K562 (cell line): ENCODE measurements around the gene ANO3. TPM values are rescaled to one million over a fixed set of nuclear protein-coding genes. Genes with fewer than 3 reads are reported as not detected.

ENCODE experiments used
- ATAC-seq: fragments of 200-7000 bp; cut with Tn5 transposase; 3 replicates; pipeline ENCODE4 v1.9.1; 2020; ENCODE audit warnings: moderate library complexity
- BruUV-seq: library from RNA; stranded (reverse); fragments of 400-500 nt; replicated peaks from 2 replicates; lab custom pipeline; 2021; lab: Mats Ljungman, UMichigan
- CTCF ChIA-PET: fragments of 300-600 bp; formaldehyde crosslinking; extraction: SDS; loops from one replicate; lab custom pipeline; 2021; ENCODE audit warnings: low intra/inter-chr PET ratio; lab: Yijun Ruan, JAX
- POLR2A ChIA-PET: fragments of 300-600, 350-650 bp; sonication (Branson Sonifier 250); formaldehyde crosslinking; extraction: SDS; loops from one replicate; lab custom pipeline; 2021; ENCODE audit warnings: antibody characterized with exemption, inconsistent platforms; lab: Yijun Ruan, JAX
- DNase-seq, 4 experiments: peaks; one replicate each; pipeline versions ENCODE4 v3.0.0 to v3.0.0-alpha.2; 2011 to 2018; ENCODE audit warnings: low spot score in 3 of 4, mixed read lengths in 3 of 4; ENCODE audit errors: extremely low read depth in 1 of 4
- FAIRE-seq: peaks from 2 replicates; lab custom pipeline; 2011; peaks lifted over from hg19 to GRCh38; lab: Jason Lieb, UNC
- H2AFZ ChIP-seq: 2 replicates; pipeline ENCODE4 v1.6.0; 2011; ENCODE audit warnings: low read depth, low read length, control low read depth, inconsistent platforms
- H3K27ac ChIP-seq: fragments of 200-600 bp; 3 replicates; pipeline ENCODE4 v1.8.0; 2011; ENCODE audit warnings: low read depth, mild to moderate bottlenecking, control low read depth, inconsistent platforms, low read length, moderate library complexity, mixed read lengths; ENCODE audit errors: extremely low read depth
- H3K27me3 ChIP-seq, 2 experiments: fragments of 300-600 bp in 1 of 2; 2 replicates in 1 of 2; 3 replicates in 1 of 2; pipeline versions ENCODE4 v1.6.0 to v1.8.0; 2011; ENCODE audit warnings: inconsistent platforms in 2 of 2, low read length in 2 of 2, mild to moderate bottlenecking in 1 of 2, mixed read lengths in 1 of 2, moderate library complexity in 1 of 2; ENCODE audit not compliant: control insufficient read depth in 2 of 2, insufficient read depth in 2 of 2
- H3K36me3 ChIP-seq: fragments of 300-600 bp; 3 replicates; pipeline ENCODE4 v1.8.0; 2011; ENCODE audit warnings: mild to moderate bottlenecking, low read length, inconsistent platforms; ENCODE audit not compliant: control insufficient read depth, insufficient read depth
- H3K4me1 ChIP-seq, 2 experiments: fragments of 200-600 bp in 1 of 2; replicated peaks in 1 of 2; 2 replicates in 1 of 2; 3 replicates in 1 of 2; pipeline versions ENCODE4 v1.5.1 to v1.8.0; 2011; ENCODE audit warnings: inconsistent platforms in 2 of 2, low read length in 2 of 2, mild to moderate bottlenecking in 1 of 2, mixed read lengths in 1 of 2, moderate library complexity in 1 of 2; ENCODE audit not compliant: control insufficient read depth in 2 of 2, insufficient read depth in 2 of 2
- H3K4me2 ChIP-seq: 2 replicates; pipeline ENCODE4 v1.6.1; 2011; ENCODE audit warnings: low read length, control low read depth, inconsistent platforms, mixed read lengths; ENCODE audit not compliant: insufficient read depth
- H3K4me3 ChIP-seq: fragments of 200-600 bp; sonication (generic), shearing (Covaris generic); 2 replicates; pipeline ENCODE4 v1.5.1; 2016; ENCODE audit warnings: control low read depth, inconsistent platforms
- H3K79me2 ChIP-seq: fragments of 200-600 bp; 3 replicates; pipeline ENCODE4 v1.8.0; 2011; ENCODE audit warnings: low read length, inconsistent platforms; ENCODE audit not compliant: control insufficient read depth, insufficient read depth
- H3K9ac ChIP-seq, 2 experiments: 2 replicates each; pipeline versions ENCODE4 v1.6.0 to v1.6.1; 2011; ENCODE audit warnings: low read depth in 2 of 2, low read length in 2 of 2, control low read depth in 1 of 2, inconsistent platforms in 1 of 2, mild to moderate bottlenecking in 1 of 2, mixed read lengths in 1 of 2; ENCODE audit not compliant: insufficient read depth in 1 of 2
- H3K9me1 ChIP-seq: one replicate; pipeline ENCODE4 v1.6.0; 2011; ENCODE audit warnings: inconsistent platforms, mild to moderate bottlenecking, low read length, moderate library complexity; ENCODE audit not compliant: control insufficient read depth, insufficient read depth
- H3K9me3 ChIP-seq: replicated peaks from 2 replicates; pipeline ENCODE4 v1.5.1; 2011; ENCODE audit warnings: low read depth, low read length, inconsistent platforms; ENCODE audit not compliant: control insufficient read depth, insufficient read depth
- H4K20me1 ChIP-seq: replicated peaks from 2 replicates; pipeline ENCODE4 v1.6.1; 2011; ENCODE audit warnings: low read length, inconsistent platforms, mixed read lengths; ENCODE audit not compliant: control insufficient read depth, insufficient read depth
- E2F6 ChIP-seq, 2 experiments: IDR thresholded peaks; 2 replicates each; pipeline ENCODE4 v1.6.1; 2011; ENCODE audit warnings: borderline replicate concordance in 1 of 2, control low read depth in 1 of 2, low read depth in 1 of 2, low read length in 1 of 2, mild to moderate bottlenecking in 1 of 2, mixed read lengths in 1 of 2, moderate library complexity in 1 of 2; ENCODE audit not compliant: insufficient read depth in 1 of 2, insufficient read length in 1 of 2, poor library complexity in 1 of 2, severe bottlenecking in 1 of 2; ENCODE audit errors: extremely low read depth in 1 of 2
- NKRF ChIP-seq: fragments of 450-650 bp; IDR thresholded peaks from 2 replicates; pipeline ENCODE4 v1.6.1; 2016; ENCODE audit warnings: borderline replicate concordance
- RBM22 ChIP-seq: fragments of 200-400 bp; formaldehyde crosslinking; IDR thresholded peaks from 2 replicates; pipeline ENCODE4 v1.6.1; 2018; ENCODE audit warnings: low read length, low read depth; ENCODE audit not compliant: poor library complexity, severe bottlenecking
- ZC3H8 ChIP-seq: fragments of 450-650 bp; IDR thresholded peaks from 2 replicates; pipeline ENCODE4 v1.6.1; 2017
- WGBS: fragments of 100-300 bp; shearing (Covaris generic); methylation state at CpG from one replicate; pipeline ENCODE4 v1.1.6; 2016; ENCODE audit warnings: low coverage, mixed read lengths; ENCODE audit not compliant: insufficient coverage; ENCODE audit errors: missing lambda C conversion rate; 5-methylcytosine and 5-hydroxymethylcytosine counted together
- in situ Hi-C: fragments of 300-500 bp; cut with MboI; formaldehyde crosslinking; loops from 4 replicates; pipeline ENCODE4 v1.15.0; 2018; ENCODE audit warnings: inconsistent platforms, mixed read lengths
- intact Hi-C: fragments of 100-400 bp; cut with micrococcal nuclease; formaldehyde crosslinking; loops from 2 replicates; pipeline ENCODE4 v1.14.2; 2022
- polyA plus RNA-seq, 8 experiments: library from polyadenylated mRNA; depleted of rRNA in 4 of 8; stranded (reverse) in 5 of 8; unstranded in 3 of 8; fragments of >200 nt; fragmentation: Nextera tagmentation in 2 of 8; fragmentation: Illumina TruSeq in 1 of 8; extraction: Ambion mirVana in 2 of 8; extraction: Trizol in 1 of 8; gene quantifications; 2 replicates each; pipeline versions ENCODE4 v1.2.1 to v1.2.3, GENCODE V29; 2011 to 2014; ENCODE audit warnings: inconsistent platforms in 1 of 8, missing spikeins in 1 of 8
- total RNA-seq, 7 experiments: library from RNA; depleted of rRNA in 6 of 7; stranded (reverse); fragments of >200 nt in 6 of 7; fragmentation: Illumina TruSeq in 2 of 7; extraction: Trizol in 2 of 7; gene quantifications; 2 replicates each; pipeline versions ENCODE4 v1.2.1 to v1.2.3, GENCODE V29; 2011 to 2021; ENCODE audit warnings: low replicate concordance in 1 of 7

Gene ANO3
- total and polyA plus RNA-seq, 9 of the 15 experiments (the other 6 are each of a cell fraction or from before 2014, with no cell fraction given), result 0.01 to 0.13 (median 0.04) TPM; not detected in 1

GRCh38 chr11:26700574-26701235, 368.8 kb downstream of the ANO3 start:
- ChIA-PET POLR2A (no interaction called here), CTCF (no interaction called here)
- Histone ChIP-seq H3K79me2 (no peaks in the 10 kb centered on the region), H3K27ac (no peak overlapping the region), H3K9me1 (no peaks in the 10 kb centered on the region), H3K27me3 (no peaks in the 10 kb centered on the region), H2AFZ (no peak overlapping the region), H4K20me1 (no peaks in the 10 kb centered on the region), H3K4me2 (no peak overlapping the region), H3K9me3 (no peaks in the 10 kb centered on the region), H3K36me3 (no peaks in the 10 kb centered on the region), H3K4me1 (no peaks in the 10 kb centered on the region), H3K4me3 (no peak overlapping the region), H3K9ac (no peak overlapping the region)
- in situ Hi-C loops (no loop called here), intact Hi-C loops (no loop called here)
- no peak for DNase-seq
- no peak for ATAC-seq
- 3% methylated on average over 3 of the region's 3 CpGs for WGBS
- TF ChIP-seq ZC3H8, result no peak
- TF ChIP-seq E2F6 (IDR thresholded peaks at IDR 0.05; ENCODE audit: borderline replicate concordance in 1 of 2, extremely low read depth in 1 of 2, insufficient read depth in 1 of 2, insufficient read length in 1 of 2, low read depth in 1 of 2, low read length in 1 of 2, poor library complexity in 1 of 2, severe bottlenecking in 1 of 2), result no peak
- TF ChIP-seq NKRF, result no peak
- TF ChIP-seq RBM22, result no peak
- no peak for FAIRE-seq
- BruUV-seq, result no TSS peak
